ENCODE data around the gene USP47.

USP47 gene

GRCh38 chr11:11946878-11947277 is 105.1 kb downstream of the USP47 start:
- no peak for DNase-seq

DNA sequence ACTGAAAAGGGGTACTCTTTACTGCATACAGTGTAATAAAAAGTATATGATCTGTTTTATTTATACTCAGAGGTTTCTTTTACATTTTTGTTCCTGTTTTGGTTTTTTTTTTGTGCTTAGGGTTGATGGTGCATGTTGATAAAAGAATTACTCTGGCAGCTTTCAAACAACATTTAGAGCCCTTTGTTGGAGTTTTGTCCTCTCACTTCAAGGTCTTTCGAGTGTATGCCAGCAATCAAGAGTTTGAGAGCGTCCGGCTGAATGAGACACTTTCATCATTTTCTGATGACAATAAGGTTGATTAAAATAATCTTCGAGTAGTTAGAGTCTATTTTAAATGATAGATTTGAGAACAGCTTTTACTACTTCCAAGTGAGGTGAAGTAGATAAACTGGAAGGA is 106.1 kb downstream of the USP47 start:
- DNase-seq, result no peak

GRCh38 chr11:11948242-11948947 is 106.6 kb downstream of the USP47 start:
- no peak for DNase-seq

DNA sequence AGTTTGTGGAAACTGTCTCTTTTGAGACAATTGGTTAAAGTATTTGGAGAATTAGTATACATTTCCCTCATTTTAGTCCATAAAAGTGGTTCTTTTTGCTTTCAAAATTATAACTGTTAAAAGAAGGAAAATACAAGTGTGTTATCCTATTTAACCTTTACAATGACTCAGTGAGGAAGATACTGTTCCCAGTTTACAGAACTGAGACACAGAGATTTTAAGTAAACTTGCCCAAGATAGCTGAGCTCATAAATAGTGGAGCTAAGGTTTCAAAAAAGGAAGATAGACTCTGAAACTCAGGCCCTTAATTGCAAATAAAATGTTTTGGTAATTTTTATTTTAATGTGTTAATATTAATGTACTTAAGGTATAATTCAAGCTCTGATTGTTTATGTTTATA is 107.7 kb downstream of the USP47 start:
- no peak for DNase-seq

GRCh38 chr11:11952036-11952435 is 110.3 kb downstream of the USP47 start:
- no peak for DNase-seq

DNA sequence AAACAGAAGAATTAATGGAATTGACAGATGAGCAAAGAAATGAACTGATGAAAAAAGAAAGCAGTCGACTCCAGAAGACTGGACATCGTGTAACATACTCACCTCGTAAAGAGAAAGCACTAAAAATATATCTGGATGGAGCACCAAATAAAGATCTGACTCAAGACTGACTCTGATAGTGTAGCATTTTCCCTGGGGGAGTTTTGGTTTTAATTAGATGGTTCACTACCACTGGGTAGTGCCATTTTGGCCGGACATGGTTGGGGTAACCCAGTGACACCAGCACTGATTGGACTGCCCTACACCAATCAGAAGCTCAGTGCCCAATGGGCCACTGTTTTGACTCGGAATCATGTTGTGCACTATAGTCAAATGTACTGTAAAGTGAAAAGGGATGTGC is 114.2 kb downstream of the USP47 start:
- no peak for DNase-seq

GRCh38 chr11:11958403-11959231 is 116.8 kb downstream of the USP47 start:
- no peak for DNase-seq

DNA sequence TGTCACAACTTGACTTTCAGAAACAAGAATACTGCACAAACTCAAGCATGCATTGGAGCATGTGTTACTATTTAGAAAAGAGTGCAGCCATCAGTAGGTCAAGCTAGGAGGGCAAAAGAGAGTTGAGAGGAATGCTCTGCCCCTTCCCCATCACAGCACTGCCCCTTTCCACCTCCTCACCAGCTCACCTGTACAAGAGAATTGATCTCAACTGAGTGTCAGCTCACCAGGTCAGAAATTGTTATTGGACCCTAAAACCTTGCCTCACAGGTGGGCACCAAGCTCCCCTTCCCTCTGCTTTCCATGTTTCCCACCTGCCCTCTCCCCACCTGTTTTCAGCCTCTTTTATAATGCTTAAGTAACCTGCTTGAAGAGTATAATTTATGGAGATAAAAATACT is 117.8 kb downstream of the USP47 start:
- no peak for DNase-seq

DNA sequence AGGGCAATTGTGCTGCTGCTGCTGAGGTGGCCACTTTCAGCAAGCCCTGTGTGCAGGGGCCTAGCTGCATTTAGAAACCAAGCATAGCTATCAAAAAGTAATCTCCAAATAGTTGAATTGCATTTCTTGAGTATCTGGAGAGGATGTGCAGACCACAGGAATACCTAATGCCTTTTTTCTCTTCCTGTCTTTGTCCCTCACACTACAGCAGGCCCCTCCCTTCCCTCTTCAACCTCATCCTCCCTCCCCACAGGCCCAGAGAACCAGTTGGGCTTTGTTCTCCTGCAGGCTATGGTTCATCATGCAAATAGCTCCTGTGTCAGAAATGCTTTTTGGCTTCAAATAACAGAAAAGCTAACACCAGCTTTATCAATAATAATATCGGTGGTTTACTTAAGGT is 118.9 kb downstream of the USP47 start:
- no peak for DNase-seq

GRCh38 chr11:11961399-11962028 is 119.7 kb downstream of the USP47 start:
- no peak for DNase-seq

- no peak for DNase-seq
Measured at GRCh38 chr11:11963067-11963466, 121.3 kb downstream of the USP47 start.

- DNase-seq, result no peak
Measured at GRCh38 chr11:11963842-11964773, 122.3 kb downstream of the USP47 start.

DNA sequence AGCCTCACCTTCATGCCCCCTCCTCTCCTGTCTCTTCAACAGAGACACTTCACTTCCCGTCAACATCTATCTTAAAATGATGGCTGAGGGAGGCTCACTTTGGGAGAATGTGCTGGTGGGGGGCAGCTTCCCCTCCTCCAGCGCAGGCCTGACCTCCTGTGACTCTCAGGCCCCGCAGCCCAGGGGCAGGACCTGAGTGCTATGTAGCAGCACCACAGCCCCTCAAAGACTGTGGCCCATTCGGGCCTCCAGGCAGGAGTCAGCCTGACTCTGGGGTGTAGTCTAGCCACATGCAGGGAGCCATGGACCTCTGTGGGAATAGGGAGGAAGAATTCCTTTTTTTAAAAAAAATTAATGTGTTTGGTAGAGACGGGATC is 123.0 kb downstream of the USP47 start:
- no peak for DNase-seq

GRCh38 chr11:11965192-11965591 is 123.4 kb downstream of the USP47 start:
- DNase-seq, result no peak

- no peak for DNase-seq
Measured at GRCh38 chr11:11965656-11966353, 124.0 kb downstream of the USP47 start.

DNA sequence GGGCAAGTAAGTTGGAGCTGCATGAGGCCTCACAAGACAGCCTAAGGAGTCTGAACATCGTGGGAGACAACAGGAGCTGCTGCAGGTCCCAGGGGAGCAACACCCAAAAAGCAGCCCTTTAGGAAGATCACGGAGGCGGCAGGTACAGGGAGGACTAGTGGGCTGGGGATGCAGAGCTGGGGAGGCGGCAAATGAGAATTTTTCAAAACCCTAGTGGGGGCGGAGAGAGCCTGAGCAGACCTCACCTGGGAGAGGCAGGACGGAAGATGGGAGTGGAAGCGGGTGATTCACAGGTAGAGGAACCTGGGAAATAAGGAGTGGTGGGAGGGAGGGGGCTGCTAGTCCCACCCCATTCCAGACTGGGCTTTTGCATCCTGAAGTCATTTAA is 124.6 kb downstream of the USP47 start:
- no peak for DNase-seq

GRCh38 chr11:11966826-11967668 is 125.3 kb downstream of the USP47 start:
- peak; percentile 25 for DNase-seq

- DNase-seq, result no peak
Measured at GRCh38 chr11:11967669-11968510, 126.1 kb downstream of the USP47 start.

DNA sequence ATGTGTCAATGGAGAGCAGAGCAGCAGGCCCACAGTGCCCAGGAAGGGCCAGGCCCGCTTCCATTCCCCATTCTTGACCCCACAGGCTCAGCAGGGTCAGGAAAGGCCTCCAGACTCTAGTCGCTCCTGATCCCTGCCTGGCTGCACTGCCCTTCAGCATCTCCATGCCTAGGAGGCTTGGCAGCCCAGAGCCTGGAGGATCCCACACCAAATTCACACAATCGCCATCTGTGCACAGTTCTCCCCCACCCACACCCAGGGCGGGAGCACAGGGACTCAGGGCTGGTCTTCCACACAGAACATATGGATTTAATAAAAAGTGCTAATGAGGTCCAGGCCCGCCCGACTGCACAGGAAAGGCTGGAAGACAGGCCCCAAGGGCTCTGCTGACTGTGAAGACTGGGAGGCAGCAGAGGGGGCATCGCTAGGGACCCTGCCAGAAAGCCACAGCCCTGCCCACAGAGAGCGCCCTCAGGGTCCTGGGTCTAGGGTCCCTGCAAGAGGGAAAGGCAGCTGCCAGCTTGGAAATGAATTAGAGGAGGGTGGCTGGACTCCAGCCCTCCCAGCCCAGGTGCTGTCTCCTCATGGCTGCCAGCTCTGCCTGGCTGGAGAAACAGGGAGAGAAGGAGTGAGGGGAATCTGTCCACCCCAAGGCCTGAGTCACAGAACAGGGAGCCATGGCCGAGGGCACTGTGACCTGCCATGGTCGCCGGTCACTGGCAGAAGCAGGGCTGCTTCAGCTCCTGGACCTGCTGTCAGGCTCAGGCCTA is 126.9 kb downstream of the USP47 start:
- no peak for DNase-seq
